A549 treated with DMSO at 1 μM for 4 hours (cell line): ENCODE measurements around the gene MTHFD2L. TPM values are rescaled to one million over a fixed set of nuclear protein-coding genes. Genes with fewer than 3 reads are reported as not detected.

ENCODE experiments used
- total RNA-seq: library from RNA; stranded (reverse); fragments of 200-300 nt; extraction: Qiagen RNA extraction; gene quantifications from 5 replicates; pipeline ENCODE4 v1.2.3, GENCODE V29; 2022; ENCODE audit warnings: low read depth

Gene MTHFD2L
- total RNA-seq: 8.6 to 13.1 TPM (median 9.7 TPM) in 5 replicates

GRCh38 chr4:74157561-74158465, at the start of gene MTHFD2L:
MTHFD2L (plus strand) TSS chr4:74158118; CDS start chr4:74158139, 21 bp downstream.

GRCh38 chr4:74308215-74308614, 150.3 kb downstream of the MTHFD2L start, which contains the start of gene EPGN:
EPGN (plus strand) TSS chr4:74308470; CDS start chr4:74308534, 64 bp downstream.

Other genes starting within 250 kb of the MTHFD2L start
- gene PF4, start 176.1 kb upstream of the MTHFD2L start, total RNA-seq: 0.48 to 1.2 TPM (median 0.61 TPM) in 5 replicates
- gene PPBP, start 169.9 kb upstream of the MTHFD2L start, total RNA-seq: 0.15 to 0.24 TPM in 2 of 5 replicates, not detected in the others
- gene CXCL5, start 159.4 kb upstream of the MTHFD2L start, total RNA-seq: 49.1 to 77.1 TPM (median 59.0 TPM) in 5 replicates
- gene CXCL3, start 119.4 kb upstream of the MTHFD2L start, total RNA-seq: 6.1 to 8.4 TPM (median 6.9 TPM) in 5 replicates
- gene CXCL2, start 58.9 kb upstream of the MTHFD2L start, total RNA-seq: 15.7 to 17.5 TPM (median 15.9 TPM) in 5 replicates
- gene EPGN, start 150.4 kb downstream of the MTHFD2L start, total RNA-seq: 0.28 TPM in 1 of 5 replicates, not detected in the others
- 36.8 to 62.3 TPM (median 54.9 TPM) in 5 replicates for gene EREG, start 207.0 kb downstream of the MTHFD2L start, total RNA-seq